GM12874 (cell line): Measurements from ENCODE around the gene MAFB.

Source experiments
- CTCF ChIP-seq: IDR thresholded peaks from 2 replicates; pipeline ENCODE4 v1.5.1; 2011; ENCODE audit warnings: low read depth, mild to moderate bottlenecking, control low read depth, low read length, moderate library complexity; ENCODE audit not compliant: insufficient read depth

Gene MAFB

GRCh38 chr20:40643891-40644290 is 45.1 kb downstream of the MAFB start:
- TF ChIP-seq CTCF: no peak

DNA sequence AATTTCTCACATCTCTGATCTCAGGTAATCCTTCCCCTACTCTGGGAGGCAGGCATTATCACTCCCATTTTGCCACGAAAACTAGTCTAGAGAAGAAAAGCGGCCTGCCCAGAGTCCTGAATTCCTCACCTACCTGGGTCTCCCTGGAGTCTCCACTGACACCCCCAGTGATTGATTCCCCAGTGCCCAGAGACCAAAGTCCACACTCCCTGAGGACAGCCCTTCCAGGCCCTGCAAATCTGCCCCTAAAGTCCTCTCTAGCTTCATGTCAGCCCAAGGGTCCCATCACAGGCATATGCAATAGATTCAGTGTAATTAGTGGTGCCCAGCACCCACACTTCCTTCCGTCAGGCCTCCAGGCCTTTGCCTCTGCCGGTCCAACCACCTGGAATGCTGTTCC is 47.2 kb downstream of the MAFB start:
- no peak for TF ChIP-seq CTCF

- TF ChIP-seq CTCF: no peak
Observed at GRCh38 chr20:40641202-40641601, 47.8 kb downstream of the MAFB start.

- TF ChIP-seq CTCF: no peak
Observed at GRCh38 chr20:40640667-40641066, 48.4 kb downstream of the MAFB start.

- no peak for TF ChIP-seq CTCF
Observed at GRCh38 chr20:40639676-40640355, 49.2 kb downstream of the MAFB start.

DNA sequence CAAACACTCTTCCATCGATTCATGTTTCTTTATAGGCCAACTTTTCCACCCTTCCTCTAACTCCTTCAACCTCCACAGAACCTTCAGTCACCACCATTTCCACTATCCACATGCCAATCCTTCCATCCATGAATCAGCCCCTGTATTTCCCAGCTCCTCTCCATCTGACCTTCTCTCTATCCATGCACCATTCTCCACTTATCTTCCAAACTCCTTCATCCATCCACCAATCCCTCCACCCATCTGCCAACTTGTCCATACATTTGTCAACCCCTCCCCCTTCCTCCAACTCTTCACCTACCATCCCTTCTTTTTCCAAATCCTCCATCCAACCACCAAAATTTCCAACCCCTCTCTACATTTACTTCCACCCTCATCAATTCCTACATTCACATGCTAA is 49.9 kb downstream of the MAFB start:
- no peak for TF ChIP-seq CTCF

DNA sequence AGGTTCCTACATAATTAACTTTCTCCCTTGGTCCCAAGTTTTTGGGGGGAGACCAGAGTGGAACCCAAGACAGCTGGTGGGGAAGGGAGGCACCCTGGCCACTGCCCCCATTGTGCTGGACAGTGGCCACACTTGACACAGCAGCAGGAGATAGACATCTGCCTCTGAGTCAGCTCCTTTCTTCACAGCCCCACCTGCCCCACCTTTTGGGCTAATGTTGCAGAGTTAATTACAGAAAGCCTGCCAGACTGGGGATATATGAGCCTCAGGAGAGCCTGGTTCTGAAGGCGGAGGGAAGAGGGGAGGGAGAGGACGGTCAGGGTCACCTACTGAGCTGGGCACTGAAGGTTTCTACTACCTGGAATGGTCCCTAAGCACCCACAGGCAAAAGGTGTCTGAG is 50.6 kb downstream of the MAFB start:
- TF ChIP-seq CTCF: no peak
